MCF 10A (cell line): ENCODE measurements around the gene VIL1. TPM values are rescaled to one million over a fixed set of nuclear protein-coding genes. Genes with fewer than 3 reads are reported as not detected.

Experiments used
- BruUV-seq: library from RNA; stranded (reverse); fragments of 400-500 nt; replicated peaks from 2 replicates; lab custom pipeline; 2021; lab: Mats Ljungman, UMichigan
- CTCF ChIA-PET: fragments of 300-600 bp; sonication (Branson Sonifier 250); formaldehyde crosslinking; extraction: SDS; loops from one replicate; lab custom pipeline; 2021; ENCODE audit warnings: antibody characterized with exemption, inconsistent platforms; lab: Yijun Ruan, JAX
- POLR2A ChIA-PET: fragments of 300-600, 350-650 bp; sonication (Branson Sonifier 250); formaldehyde crosslinking; extraction: SDS; loops from one replicate; lab custom pipeline; 2020; ENCODE audit warnings: antibody characterized with exemption, inconsistent platforms; lab: Yijun Ruan, JAX
- DNase-seq: peaks from one replicate; pipeline ENCODE4 v3.0.0-alpha.2; 2018; ENCODE audit not compliant: unreplicated experiment
- H3K27ac Mint-ChIP-seq: one replicate; pipeline ENCODE4 v1.8.0; 2022; ENCODE audit warnings: mild to moderate bottlenecking, low read depth, mixed read lengths; ENCODE audit not compliant: unreplicated experiment
- H3K27me3 Mint-ChIP-seq: one replicate; pipeline ENCODE4 v1.8.0; 2022; ENCODE audit warnings: mixed read lengths; ENCODE audit not compliant: insufficient read depth, unreplicated experiment
- H3K36me3 Mint-ChIP-seq: one replicate; pipeline ENCODE4 v1.8.0; 2022; ENCODE audit warnings: mild to moderate bottlenecking, moderate library complexity, mixed read lengths; ENCODE audit not compliant: insufficient read depth, unreplicated experiment
- H3K4me1 Mint-ChIP-seq: one replicate; pipeline ENCODE4 v1.8.0; 2022; ENCODE audit warnings: mixed read lengths; ENCODE audit not compliant: insufficient read depth, unreplicated experiment
- H3K4me3 Mint-ChIP-seq: one replicate; pipeline ENCODE4 v1.8.0; 2022; ENCODE audit warnings: mild to moderate bottlenecking, moderate library complexity, mixed read lengths; ENCODE audit not compliant: unreplicated experiment
- H3K9me3 Mint-ChIP-seq: one replicate; pipeline ENCODE4 v1.8.0; 2022; ENCODE audit warnings: mixed read lengths; ENCODE audit not compliant: unreplicated experiment
- intact Hi-C: fragments of 100-400 bp; cut with micrococcal nuclease; formaldehyde crosslinking; loops from 2 replicates; pipeline ENCODE4 v1.14.1; 2022
- total RNA-seq: library from RNA; stranded (reverse); gene quantifications from 2 replicates; pipeline ENCODE4 v1.2.3, GENCODE V29; 2022
- TF ChIP-seq, protein P1 (sequence below): fragments of 200-600 bp; IDR thresholded peaks from one replicate; pipeline ENCODE4 v1.8.0; 2022; ENCODE audit warnings: antibody characterized with exemption, mild to moderate bottlenecking; ENCODE audit not compliant: unreplicated experiment

VIL1 gene
- total RNA-seq, 1 experiment from 2014 or later: not detected

DNA sequence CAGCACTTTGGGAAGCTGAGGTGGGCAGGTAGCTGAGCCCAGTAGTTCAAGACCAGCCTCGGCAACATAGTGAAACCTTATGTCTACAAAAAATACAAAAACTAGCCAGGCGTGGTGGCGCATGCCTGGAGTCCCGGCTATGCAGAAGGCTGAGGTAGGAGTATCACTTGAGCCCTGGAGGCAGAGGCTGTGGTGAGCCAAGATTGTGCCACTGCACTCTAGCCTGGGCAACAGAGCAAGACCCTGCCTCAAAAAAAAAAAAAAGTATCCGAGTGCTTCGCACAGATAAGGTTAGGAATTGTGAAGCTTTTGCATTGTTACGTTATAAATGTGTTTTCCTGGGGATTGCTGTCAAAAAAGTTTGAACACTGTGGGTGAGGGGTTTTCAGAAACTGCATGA is 15.1 kb upstream of the VIL1 start:
- Mint-ChIP-seq H3K36me3 (peaks cover 58% of the 10 kb centered on the region), H3K27me3 (no peaks in the 10 kb centered on the region), H3K4me3 (no peak overlapping the region), H3K27ac (no peak overlapping the region), H3K9me3 (no peaks in the 10 kb centered on the region), H3K4me1 (peaks cover 17% of the 10 kb centered on the region)
- intact Hi-C loops: no loop called here
- no peak for DNase-seq
- CTCF ChIA-PET: interaction anchor here (0.6 to 1.0 kb wide), 3 partner anchors 8 to 133 kb away, joined by 3 read pairs; no protein-coding TSS in a partner anchor
- TF ChIP-seq, protein P1, sequence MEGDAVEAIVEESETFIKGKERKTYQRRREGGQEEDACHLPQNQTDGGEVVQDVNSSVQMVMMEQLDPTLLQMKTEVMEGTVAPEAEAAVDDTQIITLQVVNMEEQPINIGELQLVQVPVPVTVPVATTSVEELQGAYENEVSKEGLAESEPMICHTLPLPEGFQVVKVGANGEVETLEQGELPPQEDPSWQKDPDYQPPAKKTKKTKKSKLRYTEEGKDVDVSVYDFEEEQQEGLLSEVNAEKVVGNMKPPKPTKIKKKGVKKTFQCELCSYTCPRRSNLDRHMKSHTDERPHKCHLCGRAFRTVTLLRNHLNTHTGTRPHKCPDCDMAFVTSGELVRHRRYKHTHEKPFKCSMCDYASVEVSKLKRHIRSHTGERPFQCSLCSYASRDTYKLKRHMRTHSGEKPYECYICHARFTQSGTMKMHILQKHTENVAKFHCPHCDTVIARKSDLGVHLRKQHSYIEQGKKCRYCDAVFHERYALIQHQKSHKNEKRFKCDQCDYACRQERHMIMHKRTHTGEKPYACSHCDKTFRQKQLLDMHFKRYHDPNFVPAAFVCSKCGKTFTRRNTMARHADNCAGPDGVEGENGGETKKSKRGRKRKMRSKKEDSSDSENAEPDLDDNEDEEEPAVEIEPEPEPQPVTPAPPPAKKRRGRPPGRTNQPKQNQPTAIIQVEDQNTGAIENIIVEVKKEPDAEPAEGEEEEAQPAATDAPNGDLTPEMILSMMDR: no peak
- POLR2A ChIA-PET: interaction anchor here (0.5 to 3.6 kb wide), 3 partner anchors 109 to 133 kb away, joined by 3 to 17 read pairs (median 3); partner anchors contain the start of genes AAMP and PNKD
- no TSS peak for BruUV-seq

DNA sequence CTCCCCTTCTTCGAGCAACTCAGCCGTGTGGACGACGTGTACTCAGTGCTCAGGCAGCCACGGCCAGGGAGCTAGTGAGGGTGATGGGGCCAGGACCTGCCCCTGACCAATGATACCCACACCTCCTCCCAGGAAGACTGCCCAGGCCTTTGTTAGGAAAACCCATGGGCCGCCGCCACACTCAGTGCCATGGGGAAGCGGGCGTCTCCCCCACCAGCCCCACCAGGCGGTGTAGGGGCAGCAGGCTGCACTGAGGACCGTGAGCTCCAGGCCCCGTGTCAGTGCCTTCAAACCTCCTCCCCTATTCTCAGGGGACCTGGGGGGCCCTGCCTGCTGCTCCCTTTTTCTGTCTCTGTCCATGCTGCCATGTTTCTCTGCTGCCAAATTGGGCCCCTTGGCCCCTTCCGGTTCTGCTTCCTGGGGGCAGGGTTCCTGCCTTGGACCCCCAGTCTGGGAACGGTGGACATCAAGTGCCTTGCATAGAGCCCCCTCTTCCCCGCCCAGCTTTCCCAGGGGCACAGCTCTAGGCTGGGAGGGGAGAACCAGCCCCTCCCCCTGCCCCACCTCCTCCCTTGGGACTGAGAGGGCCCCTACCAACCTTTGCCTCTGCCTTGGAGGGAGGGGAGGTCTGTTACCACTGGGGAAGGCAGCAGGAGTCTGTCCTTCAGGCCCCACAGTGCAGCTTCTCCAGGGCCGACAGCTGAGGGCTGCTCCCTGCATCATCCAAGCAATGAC is 14.4 kb upstream of the VIL1 start:
- ChIA-PET CTCF (interaction anchor here (0.6 to 1.9 kb wide), 6 partner anchors 8 to 641 kb away, joined by 3 to 6 read pairs (median 4); no protein-coding TSS in a partner anchor), POLR2A (interaction anchor here (0.6 to 3.6 kb wide), 3 partner anchors 117 to 134 kb away, joined by 3 to 26 read pairs (median 17); partner anchors contain the start of genes AAMP and PNKD)
- Mint-ChIP-seq H3K4me1 (peaks cover 17% of the 10 kb centered on the region), H3K27ac (no peak overlapping the region), H3K36me3 (peaks cover 58% of the 10 kb centered on the region), H3K4me3 (no peak overlapping the region), H3K27me3 (no peaks in the 10 kb centered on the region), H3K9me3 (no peaks in the 10 kb centered on the region)
- TF ChIP-seq, protein P1: no peak
- intact Hi-C loops: loop anchor here (5.0 kb wide), 1 partner anchor 43 kb away; no protein-coding TSS in a partner anchor
- BruUV-seq: no TSS peak
- DNase-seq: no peak

DNA sequence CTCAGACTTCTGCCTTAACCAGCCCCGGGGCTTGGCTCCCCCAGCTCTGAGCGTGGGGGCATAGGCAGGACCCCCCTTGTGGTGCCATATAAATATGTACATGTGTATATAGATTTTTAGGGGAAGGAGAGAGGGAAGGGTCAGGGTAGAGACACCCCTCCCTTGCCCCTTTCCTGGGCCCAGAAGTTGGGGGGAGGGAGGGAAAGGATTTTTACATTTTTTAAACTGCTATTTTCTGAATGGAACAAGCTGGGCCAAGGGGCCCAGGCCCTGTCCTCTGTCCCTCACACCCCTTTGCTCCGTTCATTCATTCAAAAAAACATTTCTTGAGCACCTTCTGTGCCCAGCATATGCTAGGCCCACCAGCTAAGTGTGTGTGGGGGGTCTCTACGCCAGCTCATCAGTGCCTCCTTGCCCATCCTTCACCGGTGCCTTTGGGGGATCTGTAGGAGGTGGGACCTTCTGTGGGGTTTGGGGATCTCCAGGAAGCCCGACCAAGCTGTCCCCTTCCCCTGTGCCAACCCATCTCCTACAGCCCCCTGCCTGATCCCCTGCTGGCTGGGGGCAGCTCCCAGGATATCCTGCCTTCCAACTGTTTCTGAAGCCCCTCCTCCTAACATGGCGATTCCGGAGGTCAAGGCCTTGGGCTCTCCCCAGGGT is 13.7 kb upstream of the VIL1 start:
- Mint-ChIP-seq H3K36me3 (peaks cover 55% of the 10 kb centered on the region), H3K9me3 (no peaks in the 10 kb centered on the region), H3K4me1 (peaks cover 17% of the 10 kb centered on the region), H3K27me3 (no peaks in the 10 kb centered on the region), H3K4me3 (peak overlapping the region; percentile 67), H3K27ac (peak overlapping the region; percentile 82)
- ChIA-PET POLR2A (interaction anchor here (0.6 to 3.6 kb wide), 7 partner anchors 9 to 134 kb away, joined by 3 to 28 read pairs (median 5); partner anchors contain the start of genes AAMP, PNKD and TMBIM1), CTCF (interaction anchor here (0.6 to 2.0 kb wide), 7 partner anchors 9 to 640 kb away, joined by 3 to 7 read pairs (median 5); no protein-coding TSS in a partner anchor)
- TF ChIP-seq, protein P1: no peak
- BruUV-seq: TSS peak; percentile 27
- DNase-seq: no peak
- intact Hi-C loops: loop anchor here (5.0 kb wide), 1 partner anchor 42 kb away; no protein-coding TSS in a partner anchor
